Chondrocyte (in vitro differentiated cells): ENCODE results near the gene PTPRN2. TPM values are rescaled to one million over a fixed set of nuclear protein-coding genes. Genes with fewer than 3 reads are reported as not detected.
"Not testable (repeated sequence)": the region's sequence is repeated elsewhere in the genome, so short reads cannot be mapped to it uniquely, and the experiment has no call there.

Experiments used
- DNase-seq: peaks from one replicate; pipeline ENCODE4 v3.0.0; 2021; ENCODE audit warnings: mixed read lengths, low spot score
- H3K27ac Mint-ChIP-seq: one replicate; pipeline ENCODE4 v1.8.0; 2021; ENCODE audit warnings: mild to moderate bottlenecking, moderate library complexity, mixed read lengths; ENCODE audit not compliant: unreplicated experiment
- H3K27me3 Mint-ChIP-seq: 2 replicates; pipeline ENCODE4 v1.8.0; 2021; ENCODE audit warnings: low read depth, mixed read lengths
- H3K36me3 Mint-ChIP-seq: 2 replicates; pipeline ENCODE4 v1.8.0; 2021; ENCODE audit warnings: low read depth, mixed read lengths
- H3K4me1 Mint-ChIP-seq: 2 replicates; pipeline ENCODE4 v1.8.0; 2021; ENCODE audit warnings: low read depth, mild to moderate bottlenecking, mixed read lengths
- H3K4me3 Mint-ChIP-seq: one replicate; pipeline ENCODE4 v1.8.0; 2021; ENCODE audit warnings: mild to moderate bottlenecking, moderate library complexity, mixed read lengths; ENCODE audit not compliant: unreplicated experiment
- H3K9me3 Mint-ChIP-seq: 2 replicates; pipeline ENCODE4 v1.8.0; 2021; ENCODE audit warnings: low read depth, mixed read lengths
- total RNA-seq: library from RNA; stranded (reverse); gene quantifications from 3 replicates; pipeline ENCODE4 v1.2.1, GENCODE V29; 2021
- TF ChIP-seq, protein P1 (sequence below): fragments of 200-600 bp; sonication (generic); IDR thresholded peaks from 2 replicates; pipeline ENCODE4 v1.5.0; 2021; ENCODE audit warnings: antibody characterized with exemption, mild to moderate bottlenecking, moderate library complexity

The PTPRN2 gene
- total RNA-seq, 1 donor from 2014 or later = 0.30 TPM

DNA sequence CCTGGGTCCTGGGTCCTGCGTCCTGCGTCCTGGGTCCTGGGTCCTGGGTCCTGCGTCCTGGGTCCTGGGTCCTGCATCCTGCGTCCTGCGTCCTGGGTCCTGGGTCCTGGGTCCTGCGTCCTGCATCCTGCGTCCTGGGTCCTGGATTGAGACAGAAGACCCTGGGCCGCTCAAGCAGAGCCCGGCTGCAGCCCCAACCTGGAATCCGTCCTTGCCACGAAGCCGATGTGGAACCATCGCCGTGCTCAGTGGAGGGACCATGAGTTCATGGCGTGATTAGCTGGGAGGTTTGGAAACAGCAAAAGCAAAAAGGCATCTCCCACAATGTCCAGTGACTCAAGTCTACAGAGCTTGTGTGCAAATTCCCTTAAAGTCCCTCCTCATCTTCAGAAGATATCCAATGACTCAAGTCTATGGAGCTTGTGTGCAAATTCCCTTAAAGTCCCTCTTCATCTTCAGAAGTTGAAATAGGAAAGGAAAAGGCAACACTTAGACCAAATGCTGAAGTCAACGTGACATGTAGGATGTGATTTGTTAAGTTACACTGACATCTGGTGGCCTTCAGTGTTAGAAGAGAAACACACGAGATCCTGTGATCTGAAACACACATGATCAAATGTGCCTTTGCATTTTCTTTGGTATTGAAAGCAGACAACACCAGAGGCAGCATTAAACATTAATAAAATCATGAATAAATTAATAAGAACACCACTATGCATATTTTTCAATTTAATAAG lies 179.9 kb downstream of the PTPRN2 start:
- no peaks in the 10 kb centered on the region for H3K9me3 Mint-ChIP-seq
- TF ChIP-seq, protein P1, sequence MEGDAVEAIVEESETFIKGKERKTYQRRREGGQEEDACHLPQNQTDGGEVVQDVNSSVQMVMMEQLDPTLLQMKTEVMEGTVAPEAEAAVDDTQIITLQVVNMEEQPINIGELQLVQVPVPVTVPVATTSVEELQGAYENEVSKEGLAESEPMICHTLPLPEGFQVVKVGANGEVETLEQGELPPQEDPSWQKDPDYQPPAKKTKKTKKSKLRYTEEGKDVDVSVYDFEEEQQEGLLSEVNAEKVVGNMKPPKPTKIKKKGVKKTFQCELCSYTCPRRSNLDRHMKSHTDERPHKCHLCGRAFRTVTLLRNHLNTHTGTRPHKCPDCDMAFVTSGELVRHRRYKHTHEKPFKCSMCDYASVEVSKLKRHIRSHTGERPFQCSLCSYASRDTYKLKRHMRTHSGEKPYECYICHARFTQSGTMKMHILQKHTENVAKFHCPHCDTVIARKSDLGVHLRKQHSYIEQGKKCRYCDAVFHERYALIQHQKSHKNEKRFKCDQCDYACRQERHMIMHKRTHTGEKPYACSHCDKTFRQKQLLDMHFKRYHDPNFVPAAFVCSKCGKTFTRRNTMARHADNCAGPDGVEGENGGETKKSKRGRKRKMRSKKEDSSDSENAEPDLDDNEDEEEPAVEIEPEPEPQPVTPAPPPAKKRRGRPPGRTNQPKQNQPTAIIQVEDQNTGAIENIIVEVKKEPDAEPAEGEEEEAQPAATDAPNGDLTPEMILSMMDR = peak; percentile 79
- peaks cover 9% of the 10 kb centered on the region for H3K27me3 Mint-ChIP-seq
- H3K4me1 Mint-ChIP-seq = no peaks in the 10 kb centered on the region
- no peak overlapping the region for H3K27ac Mint-ChIP-seq
- H3K4me3 Mint-ChIP-seq = no peak overlapping the region
- no peaks in the 10 kb centered on the region for H3K36me3 Mint-ChIP-seq
- DNase-seq = peak; percentile 65

DNA sequence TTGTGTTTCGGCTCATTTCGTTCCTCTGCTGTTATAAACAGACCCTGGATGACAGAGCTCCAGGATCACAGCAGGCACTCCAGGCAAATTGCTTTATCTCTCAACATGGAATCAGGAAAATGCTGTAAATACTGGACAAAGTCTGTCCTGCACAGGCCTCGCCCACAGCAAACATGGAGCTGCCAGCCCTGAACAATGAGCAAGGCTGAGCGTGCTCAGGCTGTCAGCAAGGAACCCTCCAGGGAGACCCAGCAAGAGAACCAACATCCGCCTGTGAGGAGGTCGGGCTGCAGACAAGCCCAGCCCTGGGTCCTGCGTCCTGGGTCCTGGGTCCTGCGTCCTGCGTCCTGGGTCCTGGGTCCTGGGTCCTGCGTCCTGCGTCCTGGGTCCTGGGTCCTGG lies 180.8 kb downstream of the PTPRN2 start:
- no peak overlapping the region for H3K27ac Mint-ChIP-seq
- no peak overlapping the region for H3K4me3 Mint-ChIP-seq
- TF ChIP-seq, protein P1 = no peak
- peaks cover 10% of the 10 kb centered on the region for H3K27me3 Mint-ChIP-seq
- H3K9me3 Mint-ChIP-seq = no peaks in the 10 kb centered on the region
- H3K36me3 Mint-ChIP-seq = no peaks in the 10 kb centered on the region
- DNase-seq = peak; percentile 47
- no peaks in the 10 kb centered on the region for H3K4me1 Mint-ChIP-seq

DNA sequence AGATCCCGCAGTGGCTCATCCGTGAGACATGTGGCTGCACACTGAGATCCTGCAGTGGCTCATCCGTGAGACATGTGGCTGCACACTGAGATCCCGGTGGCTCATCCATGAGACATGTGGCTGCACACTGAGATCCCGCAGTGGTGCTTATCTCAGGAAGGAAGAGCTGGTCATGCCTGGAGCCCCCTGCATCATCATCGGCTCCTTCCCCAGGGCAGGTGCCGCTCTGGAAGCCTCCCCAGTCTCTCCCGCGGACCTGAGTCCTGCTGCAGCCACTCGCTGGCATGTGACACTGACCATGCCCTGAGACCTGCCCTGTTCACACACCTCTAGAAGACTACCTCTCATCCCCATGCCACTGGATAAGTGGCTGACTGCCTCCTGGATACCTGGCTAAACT lies 181.3 kb downstream of the PTPRN2 start:
- Mint-ChIP-seq H3K36me3 (no peaks in the 10 kb centered on the region), H3K27me3 (peaks cover 13% of the 10 kb centered on the region), H3K27ac (no peak overlapping the region), H3K4me1 (no peaks in the 10 kb centered on the region), H3K4me3 (no peak overlapping the region), H3K9me3 (no peaks in the 10 kb centered on the region)
- TF ChIP-seq, protein P1 = no peak
- DNase-seq = peak; percentile 35

DNA sequence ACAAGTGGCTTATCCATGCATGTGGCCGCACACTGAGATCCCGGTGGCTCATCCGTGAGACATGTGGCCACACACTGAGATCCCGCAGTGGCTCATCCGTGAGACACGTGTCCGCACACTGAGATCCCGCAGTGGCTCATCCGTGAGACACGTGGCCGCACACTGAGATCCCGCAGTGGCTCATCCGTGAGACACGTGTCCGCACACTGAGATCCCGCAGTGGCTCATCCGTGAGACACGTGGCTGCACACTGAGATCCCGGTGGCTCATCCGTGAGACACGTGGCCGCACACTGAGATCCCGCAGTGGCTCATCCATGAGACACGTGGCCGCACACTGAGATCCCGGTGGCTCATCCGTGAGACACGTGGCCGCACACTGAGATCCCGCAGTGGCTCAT lies 181.9 kb downstream of the PTPRN2 start:
- not testable (repeated sequence) for H3K4me1 Mint-ChIP-seq, H3K9me3 Mint-ChIP-seq, H3K4me3 Mint-ChIP-seq

DNA sequence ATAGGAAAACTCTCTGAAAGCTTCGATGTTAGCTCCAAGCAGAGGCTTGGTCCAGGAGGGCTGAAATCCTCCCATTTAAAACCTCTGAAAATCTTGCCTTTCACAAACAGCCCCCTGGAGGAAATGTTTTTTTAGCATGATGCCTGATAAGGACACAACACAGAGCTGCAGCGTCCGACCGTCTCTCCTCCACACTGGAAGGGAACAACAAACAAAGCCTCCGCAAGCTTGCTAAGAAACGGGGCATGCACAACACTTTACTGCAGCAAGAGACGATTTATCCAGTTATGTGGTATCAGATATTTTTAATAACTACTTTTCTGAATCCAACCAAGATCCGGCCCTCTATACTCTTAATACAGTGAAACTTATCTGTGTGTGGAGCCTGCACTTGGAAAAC lies 182.3 kb downstream of the PTPRN2 start:
- no peaks in the 10 kb centered on the region for H3K4me1 Mint-ChIP-seq
- H3K36me3 Mint-ChIP-seq = no peaks in the 10 kb centered on the region
- H3K27me3 Mint-ChIP-seq = peaks cover 10% of the 10 kb centered on the region
- TF ChIP-seq, protein P1 = no peak
- no peaks in the 10 kb centered on the region for H3K9me3 Mint-ChIP-seq
- DNase-seq = no peak
- H3K4me3 Mint-ChIP-seq = no peak overlapping the region
- H3K27ac Mint-ChIP-seq = no peak overlapping the region

More for the DNA sequence above, 181.9 kb downstream of the PTPRN2 start:
- DNase-seq, H3K36me3 Mint-ChIP-seq, H3K27ac Mint-ChIP-seq: not testable (repeated sequence)
- H3K27me3 Mint-ChIP-seq = peaks cover 13% of the 10 kb centered on the region
